ENCODE data around the gene FST.

The FST gene

DNA sequence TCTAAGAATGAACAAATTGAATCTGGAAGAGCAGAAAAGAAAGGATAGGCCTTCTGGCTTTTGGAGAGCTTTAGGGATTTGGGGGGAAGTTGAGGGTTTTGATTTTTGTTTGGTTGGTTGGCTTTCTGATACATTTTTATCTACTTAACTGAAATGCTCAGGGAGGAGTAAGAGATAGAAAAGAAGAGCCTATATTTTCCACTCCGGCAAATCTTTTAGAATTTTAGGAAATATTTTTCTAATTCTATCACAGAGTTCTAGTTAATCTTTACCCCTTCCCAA is 25.8 kb upstream of the FST start:
- no peak overlapping the region for H3K4me3 ChIP-seq (ENCODE audit: control insufficient read depth, low read depth, low read length)
- DNase-seq (ENCODE audit: low read depth): no peak
- TF ChIP-seq CTCF (conservative IDR thresholded peaks at IDR 0.05; ENCODE audit: control insufficient read depth, insufficient read depth, low read depth, low read length): no peak

- no peak for DNase-seq (ENCODE audit: low read depth)
- no peak overlapping the region for H3K4me3 ChIP-seq (ENCODE audit: control insufficient read depth, low read depth, low read length)
- TF ChIP-seq CTCF (conservative IDR thresholded peaks at IDR 0.05; ENCODE audit: control insufficient read depth, insufficient read depth, low read depth, low read length): no peak
These were observed 24.1 kb upstream of the FST start for GRCh38 chr5:53456366-53456765.

GRCh38 chr5:53463909-53464621 is 16.4 kb upstream of the FST start:
- TF ChIP-seq CTCF (conservative IDR thresholded peaks at IDR 0.05; ENCODE audit: control insufficient read depth, insufficient read depth, low read depth, low read length): no peak
- no peak for DNase-seq (ENCODE audit: low read depth)
- H3K4me3 ChIP-seq (ENCODE audit: control insufficient read depth, low read depth, low read length): no peak overlapping the region

GRCh38 chr5:53464722-53465121 is 15.7 kb upstream of the FST start:
- no peak for DNase-seq (ENCODE audit: low read depth)
- TF ChIP-seq CTCF (conservative IDR thresholded peaks at IDR 0.05; ENCODE audit: control insufficient read depth, insufficient read depth, low read depth, low read length): no peak
- H3K4me3 ChIP-seq (ENCODE audit: control insufficient read depth, low read depth, low read length): no peak overlapping the region

GRCh38 chr5:53469946-53470687 is 10.3 kb upstream of the FST start:
- no peak for DNase-seq (ENCODE audit: low read depth)
- H3K4me3 ChIP-seq (ENCODE audit: control insufficient read depth, low read depth, low read length): no peak overlapping the region
- no peak for TF ChIP-seq CTCF (conservative IDR thresholded peaks at IDR 0.05; ENCODE audit: control insufficient read depth, insufficient read depth, low read depth, low read length)

- no peak for DNase-seq (ENCODE audit: low read depth)
- no peak for TF ChIP-seq CTCF (conservative IDR thresholded peaks at IDR 0.05; ENCODE audit: control insufficient read depth, insufficient read depth, low read depth, low read length)
- H3K4me3 ChIP-seq (ENCODE audit: control insufficient read depth, low read depth, low read length): no peak overlapping the region
These were observed 8.2 kb upstream of the FST start for GRCh38 chr5:53472279-53472678.
